ENCODE measurements around the gene EID1. TPM values are rescaled to one million over a fixed set of nuclear protein-coding genes. Genes with fewer than 3 reads are reported as not detected.

EID1 gene
- total and polyA plus RNA-seq, 2 donors (not counting 3 experiments of a cell fraction or from before 2014, with no cell fraction given): 146 to 155 TPM

GRCh38 chr15:48893311-48893710 lies 15.4 kb downstream of the EID1 start:
- Histone ChIP-seq H3K9me1 (replicated peaks; ENCODE audit: control insufficient read depth, extremely low read depth, insufficient read depth, low read length) (no peaks in the 10 kb centered on the region), H3K9ac (replicated peaks; ENCODE audit: extremely low read depth, insufficient read depth, low read length) (no peak overlapping the region), H2AFZ (ENCODE audit: low read depth, low read length) (no peak overlapping the region), H3K4me3 (replicated peaks in 1 of 3; ENCODE audit: insufficient read depth in 1 of 3, low read depth in 1 of 3, low read length in 3 of 3) (no peak overlapping the region), H3K27me3 (ENCODE audit: control insufficient read depth in 2 of 2, insufficient read depth in 2 of 2, low read length in 2 of 2) (peaks cover 12 to 18% of the 10 kb centered on the region in 2 experiments), H3K4me2 (ENCODE audit: insufficient read depth, low read length) (no peak overlapping the region), H4K20me1 (replicated peaks; ENCODE audit: control insufficient read depth, extremely low read depth, insufficient read depth, low read length) (no peaks in the 10 kb centered on the region), H3K9me3 (replicated peaks; ENCODE audit: control insufficient read depth, insufficient read depth, low read length) (no peaks in the 10 kb centered on the region), H3K36me3 (ENCODE audit: control insufficient read depth in 2 of 2, extremely low read depth in 1 of 2, insufficient read depth in 2 of 2, low read length in 2 of 2) (no peaks in the 10 kb centered on the region), H3K4me1 (ENCODE audit: control insufficient read depth, extremely low read depth, insufficient read depth, low read length) (no peaks in the 10 kb centered on the region), H3K79me2 (ENCODE audit: control insufficient read depth, insufficient read depth, low read length) (no peaks in the 10 kb centered on the region), H3K27ac (ENCODE audit: insufficient read depth, low read depth, low read length) (no peak overlapping the region)
- ChIA-PET POLR2A (no interaction called here), CTCF (interaction anchor here (0.9 kb wide), 1 partner anchor 252 kb away, joined by 3 read pairs; no protein-coding TSS in a partner anchor)
- BruUV-seq (replicated peaks): no TSS peak
- dilution Hi-C loops (cut with MboI; ENCODE audit: extremely low pct_ligation_motif_present, low sequenced_read_pairs) (no loop called here), intact Hi-C loops (cut with micrococcal nuclease) (no loop called here)
- FAIRE-seq: no peak
- DNase-seq (ENCODE audit: low read depth, low spot score): no peak
- no peak for TF ChIP-seq POLR2A (IDR thresholded peaks at IDR 0.05; ENCODE audit: low read depth, low read length)
- no peak for TF ChIP-seq GATA2 (IDR thresholded peaks at IDR 0.05; ENCODE audit: insufficient read depth, insufficient read length, low read depth, low read length)
- no peak for TF ChIP-seq JUN (IDR thresholded peaks at IDR 0.05; ENCODE audit: borderline replicate concordance, insufficient read depth, insufficient read length, low read depth)
- no peak for TF ChIP-seq FOS (IDR thresholded peaks at IDR 0.05; ENCODE audit: borderline replicate concordance, insufficient read depth, low read length)
- TF ChIP-seq EZH2 (IDR thresholded peaks at IDR 0.05; ENCODE audit: borderline replicate concordance, low read depth, low read length, severe bottlenecking): no peak
- TF ChIP-seq POLR2AphosphoS5 (IDR thresholded peaks at IDR 0.05; ENCODE audit: insufficient read depth, low read depth, low read length): no peak
- TF ChIP-seq MAX (IDR thresholded peaks at IDR 0.05; ENCODE audit: insufficient read depth, insufficient read length): no peak
- TF ChIP-seq CTCF (IDR thresholded peaks at IDR 0.05; ENCODE audit: extremely low read depth in 1 of 2, insufficient read depth in 1 of 2, low read depth in 1 of 2, low read length in 2 of 2): no peak
- TF ChIP-seq MYC (IDR thresholded peaks at IDR 0.05; ENCODE audit: low read depth, low read length): no peak
